H1 (cell line): Measurements from ENCODE around the gene PBX3. TPM values are rescaled to one million over a fixed set of nuclear protein-coding genes. Genes with fewer than 3 reads are reported as not detected.

Source experiments
- KDM5A ChIP-seq: fragments of 200-600 bp; IDR thresholded peaks from 2 replicates; pipeline ENCODE4 v1.7.1; 2012; ENCODE audit warnings: mild to moderate bottlenecking, low read length, inconsistent platforms, mixed read lengths
- SIN3A ChIP-seq, 2 experiments: IDR thresholded peaks in 1 of 2; conservative IDR thresholded peaks in 1 of 2; 2 replicates each; pipeline ENCODE4 v1.6.1; 2011 to 2012; ENCODE audit warnings: low read length in 2 of 2, improper control_type of control experiment in 1 of 2, low read depth in 1 of 2, mild to moderate bottlenecking in 1 of 2
- TBP ChIP-seq: IDR thresholded peaks from 2 replicates; pipeline ENCODE4 v1.6.1; 2011; ENCODE audit warnings: low read depth, low read length, improper control_type of control experiment
- TEAD4 ChIP-seq: IDR thresholded peaks from 2 replicates; pipeline ENCODE4 v1.6.1; 2012; ENCODE audit warnings: low read depth, low read length, inconsistent platforms, mixed read lengths
- YY1 ChIP-seq: IDR thresholded peaks from 2 replicates; pipeline ENCODE4 v1.6.1; 2011; ENCODE audit warnings: low read depth, mild to moderate bottlenecking, low read length
- ZNF274 ChIP-seq: IDR thresholded peaks from 2 replicates; pipeline ENCODE4 v1.7.0; 2012; ENCODE audit warnings: low read length, borderline replicate concordance; ENCODE audit errors: extremely low read depth
- polyA plus RNA-seq, 7 experiments: library from polyadenylated mRNA; depleted of rRNA in 3 of 7; stranded (reverse) in 5 of 7; unstranded in 2 of 7; fragments of >200 nt in 5 of 7; fragments of 200-250 nt in 2 of 7; gene quantifications; 1 replicate in 5 of 7; 2 replicates in 1 of 7; 4 replicates in 1 of 7; pipeline versions ENCODE4 v1.2.1 to v1.2.3, GENCODE V29; 2011 to 2013; ENCODE audit warnings: missing spikeins in 2 of 7, mixed read lengths in 2 of 7
- total RNA-seq: library from RNA; stranded (reverse); fragmentation: NEBNext Ultra II Directional; extraction: Animal tissue kit (Norgen Biotek cat#: 25700); gene quantifications from 2 replicates; pipeline ENCODE4 v1.2.1, GENCODE V29; 2021

The PBX3 gene
- total and polyA plus RNA-seq, 2 of the 8 experiments (the other 6 are each of a cell fraction or from before 2014, with no cell fraction given), result 22.7 to 44.3 TPM

DNA sequence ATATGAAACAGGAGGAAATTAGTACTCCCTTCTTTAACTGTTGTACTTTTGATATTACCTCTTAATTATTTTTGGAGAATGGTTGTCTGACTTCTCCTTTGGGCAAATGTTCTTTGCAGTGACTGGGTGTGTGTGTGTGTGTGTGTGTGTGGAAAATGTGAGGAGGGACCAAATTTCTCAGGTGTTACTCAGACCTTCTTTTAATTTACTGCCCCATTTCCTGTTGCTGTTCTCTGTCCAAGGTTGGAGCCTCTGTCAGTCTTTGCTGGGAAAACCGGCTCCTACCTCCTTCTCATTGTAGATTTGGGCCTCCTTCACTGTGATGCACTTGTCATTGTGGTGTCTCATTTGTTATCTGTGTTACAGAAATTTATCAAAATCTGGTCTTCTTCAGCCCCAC lies 68.4 kb downstream of the PBX3 start (continued):
- TF ChIP-seq SIN3A (conservative IDR thresholded peaks at IDR 0.05 in 1 of 2, IDR thresholded peaks at IDR 0.05 in 1 of 2; ENCODE audit: low read depth in 1 of 2, low read length in 2 of 2), result no peak
- no peak for TF ChIP-seq TBP
- no peak for TF ChIP-seq KDM5A
- TF ChIP-seq ZNF274, result no peak
- TF ChIP-seq TEAD4, result no peak
- no peak for TF ChIP-seq YY1
